COR-L47 (cell line): ENCODE measurements around the gene SCAMP4.
"Not testable (repeated sequence)": the region's sequence is repeated elsewhere in the genome, so short reads cannot be mapped to it uniquely, and the experiment has no call there.

Experiments used
- DNase-seq: peaks from one replicate; lab custom pipeline; 2025; lab: John Stamatoyannopoulos, UW

SCAMP4 gene

GRCh38 chr19:1882786-1883692 is 22.2 kb upstream of the SCAMP4 start:
- no peak for DNase-seq

GRCh38 chr19:1883784-1884183 is 21.4 kb upstream of the SCAMP4 start:
- no peak for DNase-seq

GRCh38 chr19:1884291-1884718 is 20.9 kb upstream of the SCAMP4 start:
- no peak for DNase-seq

GRCh38 chr19:1884719-1885334 is 20.4 kb upstream of the SCAMP4 start:
- DNase-seq = no peak

GRCh38 chr19:1885398-1886119 is 19.6 kb upstream of the SCAMP4 start, which contains the start of gene ABHD17A:
Gene ABHD17A, minus strand, starts transcription at chr19:1885496. Its CDS starts 3,930 bp downstream, at chr19:1881566.
- DNase-seq = peak; percentile 91

GRCh38 chr19:1886360-1886759 is 18.8 kb upstream of the SCAMP4 start:
- not testable (repeated sequence) for DNase-seq

GRCh38 chr19:1888385-1888784 is 16.8 kb upstream of the SCAMP4 start:
- DNase-seq = no peak

- no peak for DNase-seq
These were observed 15.3 kb upstream of the SCAMP4 start for GRCh38 chr19:1889907-1890306.

GRCh38 chr19:1893791-1894190 is 11.4 kb upstream of the SCAMP4 start:
- no peak for DNase-seq

- no peak for DNase-seq
These were observed 8.7 kb upstream of the SCAMP4 start for GRCh38 chr19:1896508-1896907.

- no peak for DNase-seq
These were observed 3.2 kb upstream of the SCAMP4 start for GRCh38 chr19:1901940-1902404.

- no peak for DNase-seq
These were observed 2.3 kb upstream of the SCAMP4 start for GRCh38 chr19:1902923-1903322.

GRCh38 chr19:1904860-1905109 is 414 bp upstream of the SCAMP4 start:
- no peak for DNase-seq

- no peak for DNase-seq
These were observed 720 bp downstream of the SCAMP4 start for GRCh38 chr19:1905863-1906375.

GRCh38 chr19:1906985-1907562 is 1.9 kb downstream of the SCAMP4 start:
- DNase-seq = no peak

- no peak for DNase-seq
These were observed 2.6 kb downstream of the SCAMP4 start for GRCh38 chr19:1907563-1908363.

GRCh38 chr19:1908364-1908678 is 3.1 kb downstream of the SCAMP4 start:
- no peak for DNase-seq

GRCh38 chr19:1909761-1910080 is 4.5 kb downstream of the SCAMP4 start:
- DNase-seq = no peak

- no peak for DNase-seq
These were observed 5.0 kb downstream of the SCAMP4 start for GRCh38 chr19:1910177-1910576.

- no peak for DNase-seq
These were observed 5.9 kb downstream of the SCAMP4 start for GRCh38 chr19:1911098-1911497.

- no peak for DNase-seq
These were observed 6.8 kb downstream of the SCAMP4 start for GRCh38 chr19:1911995-1912394.
